Left colon (tissue), 2 donors: ENCODE data around the gene ABHD16A. TPM values are rescaled to one million over a fixed set of nuclear protein-coding genes. Genes with fewer than 3 reads are reported as not detected.

Experiments used
- ATAC-seq: fragments of 200-7000 bp; cut with Tn5 transposase; one replicate; pipeline ENCODE4 v1.9.1; 2020; ENCODE audit warnings: mild to moderate bottlenecking, moderate library complexity
- DNase-seq, 2 donors: peaks; one replicate each; pipeline ENCODE4 v3.0.0-alpha.2; 2020
- intact Hi-C, 2 donors: fragments of 100-400 bp; cut with DNase I in 1 of 2; cut with micrococcal nuclease in 1 of 2; formaldehyde crosslinking; loops; one replicate each; pipeline versions ENCODE4 v1.11.2 to v1.14.0; 2022; cut with DNase I, micrococcal nuclease
- long read RNA-seq: library from polyadenylated mRNA; unstranded; transcript quantifications from one replicate; pipeline ENCODE4 v2.0.0, GENCODE V29; 2021
- total RNA-seq, 2 donors: library from RNA; stranded (reverse); fragmentation: NEBNext Ultra II Directional; extraction: Animal tissue kit (Norgen Biotek cat#: 25700); gene quantifications; one replicate each; pipeline ENCODE4 v1.2.1, GENCODE V29; 2021
- donor health status: DM: no; HTN: no; CAD: no.
- donor health status: DM: yes; HTN: yes; CAD: no.

Gene ABHD16A
- 10 to 100 TPM; 51.5 to 53.9 TPM for total RNA-seq
- long read RNA-seq, transcript ABHD16A-201 (20 exons, 2,103 nt): major isoform, 148 of 163 reads
- long read RNA-seq, partial matches to known transcripts: 1 of 163 reads
- long read RNA-seq, other reads (novel, unspliced or antisense): 13 of 163 reads

DNA sequence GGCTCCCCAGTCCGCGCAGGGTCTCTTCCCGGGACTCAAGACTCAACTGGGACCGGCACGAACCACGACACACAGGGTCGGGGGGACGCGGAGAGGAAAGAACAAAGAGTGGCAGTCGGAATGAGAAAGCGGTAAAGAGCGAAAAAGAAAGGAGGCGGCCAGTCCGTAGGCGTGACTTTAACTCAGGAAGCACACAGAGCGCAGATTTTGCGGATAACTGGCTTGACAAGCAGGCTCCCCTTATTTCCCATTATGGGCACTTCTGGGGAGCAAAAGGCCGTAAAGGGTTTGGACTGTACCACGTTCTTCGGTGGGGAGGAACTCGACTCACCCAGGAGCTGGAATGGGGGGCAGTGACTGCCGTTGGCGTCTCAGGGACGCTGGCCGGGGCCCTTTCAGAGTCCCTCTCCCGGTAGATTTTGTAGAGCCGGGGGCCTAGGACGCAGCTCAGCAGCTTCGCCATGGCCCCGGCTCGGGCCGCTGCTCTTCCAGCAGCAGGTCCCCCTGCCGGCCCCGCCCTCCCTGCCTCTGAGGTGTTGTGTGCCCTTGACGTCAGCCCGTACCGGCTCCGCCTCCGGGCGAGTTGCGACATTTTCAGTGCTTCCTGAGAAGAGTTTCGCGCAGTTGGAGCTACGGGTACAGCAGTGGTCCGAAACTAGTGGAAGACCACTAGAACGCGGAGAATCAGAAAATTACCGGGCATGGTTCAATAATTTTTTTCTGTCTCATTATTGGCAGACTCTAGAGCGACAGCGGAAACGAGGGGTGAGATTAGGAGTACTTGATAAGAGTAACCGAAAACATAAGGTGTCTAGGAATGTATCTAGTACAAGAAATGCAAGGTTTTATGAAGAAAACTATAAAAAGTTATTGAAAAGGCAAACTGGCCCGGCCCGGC is at the start of gene ABHD16A:
Gene ABHD16A (minus strand): TSS at position 506 of the 898 bp plus-strand sequence. CDS start 43 bp downstream, at position 463.
- DNase-seq: peak; percentile 99
- ATAC-seq: peak; percentile 98
- intact Hi-C loops: no loop called here

GRCh38 chr6:31752739-31753319 is 49.7 kb upstream of the ABHD16A start:
- no peak for ATAC-seq
- intact Hi-C loops: no loop called here
- DNase-seq: no peak

GRCh38 chr6:31750411-31751022 is 47.4 kb upstream of the ABHD16A start:
- no peak for ATAC-seq
- intact Hi-C loops: no loop called here
- no peak for DNase-seq

- intact Hi-C loops: no loop called here
- ATAC-seq: no peak
- DNase-seq: no peak
These were observed 46.3 kb upstream of the ABHD16A start for GRCh38 chr6:31749301-31750036.

GRCh38 chr6:31744422-31744821 is 41.3 kb upstream of the ABHD16A start:
- intact Hi-C loops: no loop called here
- DNase-seq: no peak
- ATAC-seq: no peak

DNA sequence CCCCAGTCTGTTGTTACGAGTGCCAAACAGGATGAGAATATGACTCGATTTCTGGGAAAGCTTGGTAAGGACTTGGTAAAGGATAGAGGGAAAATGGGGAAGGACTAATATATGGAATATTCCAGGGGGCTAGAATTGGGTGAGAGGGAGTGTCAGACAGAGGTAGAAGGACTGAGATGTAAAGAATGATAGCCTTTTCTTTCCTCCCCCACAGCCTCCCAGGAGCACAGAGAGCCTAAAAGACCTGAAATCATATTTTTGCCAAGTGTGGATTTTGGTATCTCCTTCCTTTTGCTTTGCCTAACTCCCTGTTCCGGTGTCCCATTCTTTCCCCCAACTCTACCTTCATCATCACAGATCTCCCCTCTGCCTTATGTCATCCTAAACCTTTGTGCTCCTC is 39.8 kb upstream of the ABHD16A start:
- no peak for ATAC-seq

DNA sequence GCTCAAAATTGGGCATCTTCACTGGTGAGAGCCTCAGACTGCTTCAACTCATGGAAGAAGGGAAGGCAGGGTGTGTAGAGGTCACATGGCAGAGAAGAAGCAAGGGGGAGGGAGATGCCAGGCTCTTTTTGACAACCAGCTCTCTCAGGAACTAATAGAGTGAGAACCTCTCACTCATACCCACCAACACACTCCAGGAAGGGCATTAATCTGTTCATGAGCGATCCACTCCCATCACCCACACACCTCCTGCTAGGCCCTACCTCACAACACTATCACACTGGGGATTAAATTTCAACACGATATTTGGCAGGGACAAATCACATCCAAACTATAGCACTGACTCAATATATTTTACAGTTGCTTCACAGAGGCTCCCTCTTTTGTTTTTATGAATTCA is 38.7 kb upstream of the ABHD16A start:
- intact Hi-C loops: no loop called here
- no peak for DNase-seq
- no peak for ATAC-seq

More for the DNA sequence above, 39.8 kb upstream of the ABHD16A start:
- no peak for DNase-seq
- intact Hi-C loops: no loop called here

GRCh38 chr6:31740397-31741223 is 37.5 kb upstream of the ABHD16A start:
- DNase-seq: no peak
- peak; percentile 2 for ATAC-seq
- intact Hi-C loops: no loop called here

- peak; percentile 97 to 99 for DNase-seq
- intact Hi-C loops: loop anchor here in 1 of 2 donors (5.0 kb wide), 1 partner anchor 92 kb away; no protein-coding TSS in a partner anchor
These were observed 36.7 kb upstream of the ABHD16A start, which contains the start of gene MSH5 for GRCh38 chr6:31739639-31740396. Gene MSH5 (plus strand): TSS chr6:31740005. CDS start chr6:31740467, 462 bp downstream.

GRCh38 chr6:31737991-31738979 is 35.2 kb upstream of the ABHD16A start:
- peak; percentile 45 for ATAC-seq
- intact Hi-C loops: loop anchor here in 1 of 2 donors (5.0 kb wide), 1 partner anchor 94 kb away; no protein-coding TSS in a partner anchor
- DNase-seq: peak; percentile 82 to 85

More at GRCh38 chr6:31739639-31740396, 36.7 kb upstream of the ABHD16A start, which contains the start of gene MSH5:
- ATAC-seq: peak; percentile 67

GRCh38 chr6:31737315-31737990 is 34.3 kb upstream of the ABHD16A start:
- intact Hi-C loops: loop anchor here in 1 of 2 donors (5.0 kb wide), 1 partner anchor 95 kb away; no protein-coding TSS in a partner anchor
- peak; percentile 58 to 71 for DNase-seq
- peak; percentile 5 for ATAC-seq

GRCh38 chr6:31736768-31737314 is 33.7 kb upstream of the ABHD16A start:
- DNase-seq (peak in 1 of 2 donors; percentile 46), ATAC-seq (no peak)
- intact Hi-C loops: loop anchor here in 1 of 2 donors (5.0 kb wide), 1 partner anchor 95 kb away; no protein-coding TSS in a partner anchor

GRCh38 chr6:31736021-31736767 is 33.1 kb upstream of the ABHD16A start, which contains the start of gene CLIC1:
Gene CLIC1 (minus strand): TSS chr6:31736530. CDS start chr6:31736300, 230 bp downstream.
- DNase-seq (peak; percentile 89 to 93), ATAC-seq (peak; percentile 44)
- intact Hi-C loops: loop anchor here in 1 of 2 donors (5.0 kb wide), 1 partner anchor 96 kb away; no protein-coding TSS in a partner anchor
